NT2/D1 (cell line): Measurements from ENCODE around the gene CD28.

ENCODE experiments used
- DNase-seq: peaks from one replicate; pipeline ENCODE4 v3.0.0-alpha.2; 2011; ENCODE audit warnings: low read depth, low spot score
- H3K27me3 ChIP-seq: 2 replicates; pipeline ENCODE4 v1.6.0; 2011; ENCODE audit warnings: mild to moderate bottlenecking; ENCODE audit not compliant: insufficient read length, insufficient read depth
- H3K36me3 ChIP-seq: 2 replicates; pipeline ENCODE4 v1.6.1; 2011; ENCODE audit warnings: mild to moderate bottlenecking, low read length, mixed read lengths; ENCODE audit not compliant: insufficient read depth, insufficient read length
- H3K4me1 ChIP-seq: 2 replicates; pipeline ENCODE4 v1.5.1; 2011; ENCODE audit not compliant: insufficient read depth, insufficient read length
- H3K4me3 ChIP-seq: 2 replicates; pipeline ENCODE4 v1.5.1; 2011; ENCODE audit warnings: low read depth; ENCODE audit not compliant: insufficient read length
- H3K9ac ChIP-seq: 2 replicates; pipeline ENCODE4 v1.6.0; 2011; ENCODE audit warnings: low read depth; ENCODE audit not compliant: insufficient read length
- H3K9me3 ChIP-seq: 2 replicates; pipeline ENCODE4 v1.5.1; 2011; ENCODE audit warnings: mild to moderate bottlenecking, low read length; ENCODE audit not compliant: insufficient read depth
- SUZ12 ChIP-seq: IDR thresholded peaks from 2 replicates; pipeline ENCODE4 v1.6.1; 2011; ENCODE audit not compliant: insufficient read length, insufficient read depth; ENCODE audit errors: extremely low read depth
- YY1 ChIP-seq: IDR thresholded peaks from 2 replicates; pipeline ENCODE4 v1.6.1; 2011; ENCODE audit not compliant: insufficient read length, insufficient read depth
- ZNF274 ChIP-seq: IDR thresholded peaks from 2 replicates; pipeline ENCODE4 v1.6.1; 2011; ENCODE audit warnings: mild to moderate bottlenecking, low read depth, low read length

Gene CD28

DNA sequence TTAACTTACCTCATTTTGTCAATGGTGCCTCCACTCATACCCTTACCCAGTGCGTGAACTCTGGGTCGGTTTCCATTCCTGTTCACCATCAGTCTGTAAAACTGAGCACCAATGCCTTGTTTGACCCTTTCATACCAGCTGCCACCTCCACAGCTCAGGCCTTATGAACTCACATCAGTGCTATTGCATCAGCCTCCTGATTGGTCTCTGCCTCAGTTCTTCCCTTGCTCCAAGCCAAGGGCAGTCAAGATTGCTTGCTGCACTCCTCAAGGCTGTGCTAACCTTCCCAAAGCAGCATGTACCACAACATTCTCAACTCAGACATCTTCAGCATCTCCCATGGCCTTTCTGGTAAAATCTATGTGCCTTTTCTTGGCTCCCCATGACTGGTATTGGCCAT is 9.3 kb downstream of the CD28 start:
- no peaks in the 10 kb centered on the region for H3K9me3 ChIP-seq
- H3K4me1 ChIP-seq: no peaks in the 10 kb centered on the region
- no peaks in the 10 kb centered on the region for H3K27me3 ChIP-seq
- H3K9ac ChIP-seq: no peak overlapping the region
- H3K36me3 ChIP-seq: no peaks in the 10 kb centered on the region
- DNase-seq: no peak
- no peak for TF ChIP-seq SUZ12
- no peak for TF ChIP-seq YY1
- no peak for TF ChIP-seq ZNF274
- no peak overlapping the region for H3K4me3 ChIP-seq

DNA sequence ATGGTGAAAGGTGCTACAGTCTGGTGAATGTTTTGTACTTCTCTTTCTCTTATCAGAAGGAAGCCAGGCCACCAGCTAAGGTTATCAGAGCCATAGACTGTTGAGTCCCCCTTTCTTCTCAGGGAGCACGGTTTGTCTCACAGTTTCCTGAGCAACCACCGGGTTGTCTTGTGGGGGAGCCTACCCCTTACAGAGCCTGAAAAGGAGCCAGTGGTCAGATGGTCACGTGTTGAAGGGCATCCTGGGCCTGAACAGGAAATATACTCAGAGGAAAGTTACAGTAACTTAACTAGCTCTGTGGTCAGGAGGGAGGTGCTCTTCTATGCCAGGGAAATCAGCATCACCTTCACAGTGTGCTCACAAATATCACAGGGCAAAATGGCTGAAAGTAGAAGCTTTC is 11.6 kb downstream of the CD28 start:
- Histone ChIP-seq H3K9me3 (no peaks in the 10 kb centered on the region), H3K9ac (no peak overlapping the region), H3K36me3 (no peaks in the 10 kb centered on the region), H3K4me1 (peaks cover 2% of the 10 kb centered on the region), H3K4me3 (no peak overlapping the region), H3K27me3 (no peaks in the 10 kb centered on the region)
- DNase-seq: no peak
- TF ChIP-seq YY1 (no peak), ZNF274 (no peak), SUZ12 (no peak)

DNA sequence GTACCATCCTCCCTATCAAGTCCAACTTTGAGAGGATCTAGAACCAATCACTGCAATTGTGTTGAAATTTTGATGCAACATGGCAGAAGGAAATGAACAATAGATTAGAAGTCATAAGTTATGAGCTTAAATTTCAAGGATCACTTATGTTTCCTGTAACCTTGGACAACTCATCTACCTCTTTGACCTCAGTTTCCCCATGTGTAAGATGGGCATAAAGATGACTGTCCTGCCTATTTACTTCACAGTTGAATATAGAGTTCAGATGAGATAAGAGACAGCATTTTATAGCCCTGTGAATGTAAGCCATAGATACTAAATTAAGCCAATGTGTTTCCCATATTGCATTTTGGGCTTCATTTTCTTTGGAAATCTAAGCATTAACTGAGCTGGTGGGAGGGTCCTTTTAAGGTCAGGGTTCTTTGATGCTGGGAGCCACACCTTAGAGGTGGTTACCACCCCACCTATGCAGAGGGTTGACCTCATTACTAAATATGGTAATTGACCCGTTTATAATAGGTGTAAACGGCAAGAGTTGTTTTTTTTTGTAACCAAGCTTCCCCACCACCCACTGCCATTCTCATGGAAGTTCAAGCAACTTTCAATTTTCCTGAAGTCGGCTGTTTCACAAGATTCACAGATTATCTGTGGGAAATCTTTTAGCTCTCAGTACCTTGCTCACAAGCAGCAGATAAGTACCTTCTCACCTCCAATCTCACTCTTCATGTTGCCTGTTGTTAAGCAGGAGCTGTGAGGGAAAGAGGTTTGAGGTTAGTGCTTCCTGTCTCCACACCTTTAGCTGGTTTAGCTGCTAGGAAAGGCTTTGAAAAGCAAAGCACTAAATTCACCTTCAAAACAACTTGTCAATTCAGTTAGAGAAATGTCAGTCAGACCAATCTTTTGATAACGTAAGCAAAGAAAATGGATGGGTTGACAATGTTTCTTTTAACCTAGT is 13.3 kb downstream of the CD28 start:
- Histone ChIP-seq H3K27me3 (no peaks in the 10 kb centered on the region), H3K36me3 (no peaks in the 10 kb centered on the region), H3K9me3 (no peaks in the 10 kb centered on the region), H3K4me1 (peaks cover 2% of the 10 kb centered on the region), H3K4me3 (no peak overlapping the region), H3K9ac (no peak overlapping the region)
- no peak for TF ChIP-seq YY1
- TF ChIP-seq SUZ12: no peak
- TF ChIP-seq ZNF274: no peak
- no peak for DNase-seq

DNA sequence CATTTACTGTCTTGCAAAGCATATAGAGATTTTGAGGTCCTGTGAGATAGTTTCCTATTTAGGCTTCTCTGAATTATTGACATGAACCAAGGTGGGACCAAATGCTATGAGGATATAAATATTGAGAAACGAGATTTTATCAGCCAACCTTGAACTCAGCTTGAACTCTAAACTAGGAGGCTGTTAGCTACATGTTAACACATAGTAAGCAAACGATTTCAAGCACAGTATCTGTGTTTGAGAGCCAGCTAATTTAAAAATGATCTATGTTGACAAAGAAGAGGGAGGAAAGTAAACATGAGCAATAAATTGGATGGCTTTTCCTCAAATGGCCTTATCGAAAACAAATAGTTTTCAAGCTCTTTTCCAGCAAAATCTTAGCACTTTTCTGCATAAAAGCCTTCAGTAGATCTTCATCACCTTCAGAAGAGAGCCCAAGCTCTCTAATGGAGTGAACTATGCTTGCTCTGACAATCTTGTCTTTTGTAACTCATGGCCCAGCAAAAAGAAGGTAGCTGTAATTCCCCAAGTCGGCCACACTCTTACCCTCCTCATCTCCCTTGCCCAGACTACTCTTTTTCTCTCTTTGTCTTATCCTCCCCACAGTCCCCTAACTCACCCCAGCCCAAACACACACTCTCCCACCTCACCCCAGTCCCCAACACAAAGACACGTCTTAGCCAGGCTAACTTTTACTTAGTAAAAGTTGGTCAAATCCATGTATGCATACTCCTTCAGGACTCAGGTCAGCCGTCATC is 14.7 kb downstream of the CD28 start:
- TF ChIP-seq ZNF274: no peak
- TF ChIP-seq SUZ12: no peak
- no peak for TF ChIP-seq YY1
- Histone ChIP-seq H3K9ac (no peak overlapping the region), H3K9me3 (no peaks in the 10 kb centered on the region)

DNA sequence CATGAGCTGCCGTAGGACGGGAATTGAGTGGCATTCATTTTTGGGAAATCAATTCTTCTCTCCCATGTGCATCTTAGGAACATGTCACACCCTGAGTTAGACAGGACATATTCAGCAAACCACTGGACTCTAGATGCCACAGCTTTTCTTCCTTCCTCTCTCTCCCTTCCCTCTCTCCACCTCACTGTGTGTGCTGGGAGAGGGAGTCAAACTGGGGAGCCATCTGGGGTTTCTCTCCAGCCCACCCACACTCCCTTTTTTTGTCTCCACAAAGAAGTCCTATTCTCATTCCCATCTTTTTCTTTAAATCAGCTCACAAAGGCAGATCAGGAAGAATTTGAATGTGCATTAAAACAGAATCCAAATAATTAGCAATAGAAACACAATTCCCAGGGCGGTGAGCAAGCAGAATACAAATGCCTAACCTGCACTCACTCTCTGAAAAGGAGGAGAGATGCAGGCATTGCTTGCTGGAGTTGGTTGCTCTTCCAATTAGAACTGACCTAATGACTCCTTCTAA is 15.4 kb downstream of the CD28 start:
- peaks cover 2% of the 10 kb centered on the region for H3K4me1 ChIP-seq
- no peaks in the 10 kb centered on the region for H3K9me3 ChIP-seq

More for the DNA sequence above, 14.7 kb downstream of the CD28 start:
- H3K4me3 ChIP-seq: no peak overlapping the region
- H3K27me3 ChIP-seq: no peaks in the 10 kb centered on the region
- DNase-seq: no peak
- H3K36me3 ChIP-seq: no peaks in the 10 kb centered on the region
- H3K4me1 ChIP-seq: peaks cover 2% of the 10 kb centered on the region

DNA sequence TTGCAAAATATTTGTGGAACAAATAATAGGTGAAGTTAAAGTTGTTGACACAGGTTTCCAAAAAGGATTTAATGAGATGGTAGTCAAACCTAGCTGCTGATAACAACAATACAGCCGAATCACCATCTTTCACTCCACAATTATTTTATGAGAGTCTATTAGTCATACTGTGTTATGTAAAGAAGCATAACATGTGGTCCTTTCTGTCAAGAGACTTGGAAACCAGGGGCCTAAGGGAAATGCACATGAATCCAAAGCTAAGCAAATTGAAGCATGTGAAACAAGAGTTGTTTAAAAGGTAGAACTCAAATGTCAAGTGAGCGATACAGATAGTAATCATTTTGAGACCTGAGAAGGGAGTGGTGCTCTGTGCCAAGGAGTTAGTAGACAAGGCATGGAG is 16.0 kb downstream of the CD28 start:
- Histone ChIP-seq H3K4me1 (peaks cover 2% of the 10 kb centered on the region), H3K9me3 (no peaks in the 10 kb centered on the region), H3K36me3 (no peaks in the 10 kb centered on the region), H3K27me3 (no peaks in the 10 kb centered on the region), H3K4me3 (no peak overlapping the region), H3K9ac (no peak overlapping the region)
- DNase-seq: no peak
- TF ChIP-seq SUZ12: no peak
- no peak for TF ChIP-seq ZNF274
- TF ChIP-seq YY1: no peak

More for the DNA sequence above, 15.4 kb downstream of the CD28 start:
- Histone ChIP-seq H3K36me3 (no peaks in the 10 kb centered on the region), H3K27me3 (no peaks in the 10 kb centered on the region), H3K9ac (no peak overlapping the region), H3K4me3 (no peak overlapping the region)
- no peak for TF ChIP-seq YY1
- peak; percentile 16 for DNase-seq

DNA sequence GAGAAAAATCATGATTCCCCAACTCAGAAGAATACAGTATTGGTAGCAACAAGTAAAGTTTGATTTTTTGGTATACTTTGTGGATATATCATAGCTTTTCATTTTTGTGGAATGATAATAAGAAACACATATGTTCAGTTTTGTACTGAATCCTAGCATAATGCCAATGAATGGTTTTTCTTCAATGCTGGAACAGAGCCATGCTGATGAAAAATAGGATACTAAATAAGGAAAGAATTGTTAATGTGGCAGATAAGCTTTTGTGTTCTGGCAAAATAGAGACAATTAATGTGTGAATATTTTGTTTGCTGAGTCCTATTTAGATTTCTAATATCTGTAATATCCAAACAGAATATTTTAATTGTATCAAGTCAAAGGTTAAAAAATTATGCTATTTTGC is 21.9 kb downstream of the CD28 start:
- Histone ChIP-seq H3K9ac (no peak overlapping the region), H3K36me3 (no peaks in the 10 kb centered on the region), H3K4me3 (no peak overlapping the region), H3K9me3 (no peaks in the 10 kb centered on the region), H3K27me3 (no peaks in the 10 kb centered on the region), H3K4me1 (no peaks in the 10 kb centered on the region)
- DNase-seq: no peak
- TF ChIP-seq YY1: no peak
- TF ChIP-seq ZNF274: no peak
- TF ChIP-seq SUZ12: no peak
